CD14-positive monocyte (primary cell): ENCODE data around the gene P2RX6. TPM values are rescaled to one million over a fixed set of nuclear protein-coding genes. Genes with fewer than 3 reads are reported as not detected.

Experiments used
- DNase-seq, 3 donors: peaks; one replicate each; pipeline ENCODE4 v3.0.0-alpha.2; 2011 to 2022
- H2AFZ ChIP-seq: 2 replicates; pipeline ENCODE4 v1.6.0; 2012; ENCODE audit warnings: mild to moderate bottlenecking, low read depth, low read length, inconsistent platforms; ENCODE audit not compliant: insufficient read depth, poor library complexity, severe bottlenecking
- H3K27ac ChIP-seq, 2 donors: 1 replicate in 1 of 2; 2 replicates in 1 of 2; pipeline ENCODE4 v1.5.1; 2012 to 2013; ENCODE audit warnings: low read length in 2 of 2, control low read depth in 1 of 2, inconsistent platforms in 1 of 2, low read depth in 1 of 2, mild to moderate bottlenecking in 1 of 2
- H3K27me3 ChIP-seq, 2 donors: one replicate each; pipeline versions ENCODE4 v1.6.0 to v1.6.1; 2011 to 2013; ENCODE audit warnings: low read length in 2 of 2; ENCODE audit not compliant: control insufficient read depth in 2 of 2, insufficient read depth in 2 of 2
- H3K36me3 ChIP-seq, 2 donors: replicated peaks in 1 of 2; 1 replicate in 1 of 2; 2 replicates in 1 of 2; pipeline versions ENCODE4 v1.5.1 to v1.6.1; 2012 to 2013; ENCODE audit warnings: low read length in 2 of 2, control low read depth in 1 of 2, inconsistent platforms in 1 of 2, mild to moderate bottlenecking in 1 of 2; ENCODE audit not compliant: insufficient read depth in 2 of 2, control insufficient read depth in 1 of 2
- H3K4me1 ChIP-seq, 2 donors: 1 replicate in 1 of 2; 2 replicates in 1 of 2; pipeline versions ENCODE4 v1.5.1 to v1.6.1; 2012 to 2013; ENCODE audit warnings: low read length in 2 of 2, control low read depth in 1 of 2, inconsistent platforms in 1 of 2, mild to moderate bottlenecking in 1 of 2, moderate library complexity in 1 of 2; ENCODE audit not compliant: insufficient read depth in 2 of 2, control insufficient read depth in 1 of 2
- H3K4me2 ChIP-seq: replicated peaks from 2 replicates; pipeline ENCODE3; 2012; ENCODE audit warnings: low read length, moderate library complexity, mild to moderate bottlenecking; ENCODE audit not compliant: poor library complexity, severe bottlenecking; ENCODE audit errors: extremely low read depth
- H3K4me3 ChIP-seq, 3 experiments: fragments of 200-600 bp in 1 of 3; sonication (generic) in 1 of 3; replicated peaks in 1 of 3; 1 replicate in 2 of 3; 2 replicates in 1 of 3; pipeline ENCODE4 v1.5.1; 2011 to 2013; ENCODE audit warnings: low read length in 3 of 3, mild to moderate bottlenecking in 3 of 3, control low read depth in 2 of 3, low read depth in 2 of 3, inconsistent platforms in 1 of 3, moderate library complexity in 1 of 3
- H3K79me2 ChIP-seq: 2 replicates; pipeline ENCODE4 v1.6.0; 2012; ENCODE audit warnings: mild to moderate bottlenecking, control low read depth, inconsistent platforms, low read length, moderate library complexity; ENCODE audit not compliant: insufficient read depth
- H3K9ac ChIP-seq: 2 replicates; pipeline ENCODE4 v1.6.0; 2017; ENCODE audit warnings: low read length, mild to moderate bottlenecking; ENCODE audit not compliant: insufficient read depth, poor library complexity, severe bottlenecking
- H3K9me3 ChIP-seq, 2 donors: replicated peaks in 1 of 2; 1 replicate in 1 of 2; 2 replicates in 1 of 2; pipeline versions ENCODE4 v1.5.1 to v1.6.1; 2012 to 2013; ENCODE audit warnings: low read length in 2 of 2, control low read depth in 1 of 2; ENCODE audit not compliant: control insufficient read depth in 1 of 2, insufficient read depth in 1 of 2
- H4K20me1 ChIP-seq: 2 replicates; pipeline ENCODE4 v1.6.0; 2012; ENCODE audit warnings: mild to moderate bottlenecking, low read length, control low read depth, moderate library complexity; ENCODE audit not compliant: insufficient read depth
- H3K27ac Mint-ChIP-seq, 7 donors: one replicate each; pipeline ENCODE4 v1.8.0; 2020; ENCODE audit warnings: mild to moderate bottlenecking in 7 of 7, mixed read lengths in 7 of 7, moderate library complexity in 6 of 7, inconsistent platforms in 2 of 7
- H3K27me3 Mint-ChIP-seq, 3 donors: one replicate each; pipeline ENCODE4 v1.8.0; 2021 to 2022; ENCODE audit warnings: low read depth in 3 of 3, mild to moderate bottlenecking in 3 of 3, mixed read lengths in 3 of 3, moderate library complexity in 3 of 3, inconsistent platforms in 1 of 3
- H3K36me3 Mint-ChIP-seq, 2 donors: one replicate each; pipeline ENCODE4 v1.8.0; 2020; ENCODE audit warnings: mixed read lengths in 2 of 2, inconsistent platforms in 1 of 2, mild to moderate bottlenecking in 1 of 2
- H3K4me1 Mint-ChIP-seq: one replicate; pipeline ENCODE4 v1.8.0; 2020; ENCODE audit warnings: mild to moderate bottlenecking, mixed read lengths
- H3K4me3 Mint-ChIP-seq, 2 donors: one replicate each; pipeline ENCODE4 v1.8.0; 2020; ENCODE audit warnings: mild to moderate bottlenecking in 2 of 2, mixed read lengths in 2 of 2, moderate library complexity in 1 of 2
- H3K9me3 Mint-ChIP-seq, 7 donors: one replicate each; pipeline ENCODE4 v1.8.0; 2020 to 2022; ENCODE audit warnings: mixed read lengths in 7 of 7, mild to moderate bottlenecking in 6 of 7, moderate library complexity in 6 of 7, inconsistent platforms in 2 of 7
- CTCF ChIP-seq: fragments of 200-600 bp; IDR thresholded peaks from one replicate; pipeline ENCODE4 v1.8.0; 2022; ENCODE audit warnings: antibody characterized with exemption, mild to moderate bottlenecking
- WGBS: methylation state at CpG from one replicate; pipeline ENCODE4 v1.1.5; 2013; ENCODE audit warnings: missing lambda C conversion rate; ENCODE audit not compliant: insufficient coverage; 5-methylcytosine and 5-hydroxymethylcytosine counted together
- intact Hi-C, 2 donors: fragments of 100-400 bp; cut with micrococcal nuclease; formaldehyde crosslinking; loops; one replicate each; pipeline versions ENCODE4 v1.15.0 to v1.15.1; 2023
- polyA plus RNA-seq, 3 donors: library from polyadenylated mRNA; depleted of rRNA in 1 of 3; unstranded in 2 of 3; stranded (reverse) in 1 of 3; fragments of 300-500 nt in 2 of 3; fragments of >200 nt in 1 of 3; fragmentation: Illumina TruSeq in 2 of 3; gene quantifications; 1 replicate in 2 of 3; 2 replicates in 1 of 3; pipeline ENCODE4 v1.2.3, GENCODE V29; 2012 to 2021

P2RX6 gene
- polyA plus RNA-seq, 3 donors: not detected

GRCh38 chr22:20977516-20978170 is 37.3 kb upstream of the P2RX6 start:
- Mint-ChIP-seq H3K36me3 (peaks cover 14 to 15% of the 10 kb centered on the region in 2 donors), H3K4me1 (peaks cover 34% of the 10 kb centered on the region), H3K4me3 (no peak overlapping the region), H3K27ac (no peak overlapping the region), H3K9me3 (peaks cover 10 to 19% (median 14%) of the 10 kb centered on the region in 7 donors), H3K27me3 (peaks cover 8 to 11% (median 10%) of the 10 kb centered on the region in 3 donors)
- H3K36me3 ChIP-seq: no peaks in the 10 kb centered on the region
- H2AFZ ChIP-seq: no peak overlapping the region
- peaks cover 7% of the 10 kb centered on the region for H3K79me2 ChIP-seq
- peaks cover 34 to 47% of the 10 kb centered on the region in 2 donors for H3K4me1 ChIP-seq
- peaks cover 9 to 10% of the 10 kb centered on the region in 2 donors for H3K9me3 ChIP-seq
- H3K4me3 ChIP-seq: no peak overlapping the region
- no peaks in the 10 kb centered on the region for H4K20me1 ChIP-seq
- no peak overlapping the region for H3K4me2 ChIP-seq
- WGBS: 86% methylated on average over 11 of the region's 17 CpGs
- TF ChIP-seq CTCF: no peak
- H3K27ac ChIP-seq: no peak overlapping the region
- intact Hi-C loops: no loop called here
- no peak overlapping the region for H3K9ac ChIP-seq
- DNase-seq: no peak
- peaks cover 0 to 3% of the 10 kb centered on the region in 2 donors for H3K27me3 ChIP-seq

GRCh38 chr22:20978419-20978818 is 36.5 kb upstream of the P2RX6 start:
- Histone ChIP-seq H3K4me1 (peaks cover 34 to 47% of the 10 kb centered on the region in 2 donors), H3K4me3 (no peak overlapping the region), H4K20me1 (no peaks in the 10 kb centered on the region), H2AFZ (no peak overlapping the region), H3K9ac (no peak overlapping the region), H3K79me2 (peaks cover 15% of the 10 kb centered on the region), H3K4me2 (no peak overlapping the region), H3K27me3 (peaks cover 0 to 3% of the 10 kb centered on the region in 2 donors), H3K27ac (no peak overlapping the region), H3K36me3 (no peaks in the 10 kb centered on the region), H3K9me3 (peaks cover 9 to 10% of the 10 kb centered on the region in 2 donors)
- peaks cover 14 to 15% of the 10 kb centered on the region in 2 donors for H3K36me3 Mint-ChIP-seq
- TF ChIP-seq CTCF: no peak
- DNase-seq: no peak
- peaks cover 8 to 11% (median 10%) of the 10 kb centered on the region in 3 donors for H3K27me3 Mint-ChIP-seq
- H3K4me3 Mint-ChIP-seq: no peak overlapping the region
- H3K9me3 Mint-ChIP-seq: peaks cover 10 to 19% (median 14%) of the 10 kb centered on the region in 7 donors
- WGBS: 100% methylated on average over 1 of the region's 2 CpGs
- H3K4me1 Mint-ChIP-seq: peaks cover 37% of the 10 kb centered on the region
- no peak overlapping the region for H3K27ac Mint-ChIP-seq
- intact Hi-C loops: no loop called here
